ENCODE results near the gene AK4.
"Not testable (repeated sequence)": the region's sequence is repeated elsewhere in the genome, so short reads cannot be mapped to it uniquely, and the experiment has no call there.

AK4 gene

GRCh38 chr1:65148178-65148547 lies at the start of gene AK4:
Gene AK4, plus strand, starts transcription at chr1:65148203. Its CDS starts 205 bp downstream, at chr1:65148408.
- not testable (repeated sequence) for DNase-seq (ENCODE audit: low read depth)

- no peak for DNase-seq (ENCODE audit: low read depth)
These were observed 44.2 kb upstream of the AK4 start for GRCh38 chr1:65103807-65104206.

GRCh38 chr1:65104854-65105534 lies 43.0 kb upstream of the AK4 start:
- DNase-seq (ENCODE audit: low read depth), result no peak

GRCh38 chr1:65105596-65105995 lies 42.4 kb upstream of the AK4 start:
- DNase-seq (ENCODE audit: low read depth), result no peak

- no peak for DNase-seq (ENCODE audit: low read depth)
These were observed 39.9 kb upstream of the AK4 start for GRCh38 chr1:65108025-65108642.

- no peak for DNase-seq (ENCODE audit: low read depth)
These were observed 38.5 kb upstream of the AK4 start for GRCh38 chr1:65109487-65109886.

- no peak for DNase-seq (ENCODE audit: low read depth)
These were observed 35.2 kb upstream of the AK4 start for GRCh38 chr1:65112811-65113210.

- no peak for DNase-seq (ENCODE audit: low read depth)
These were observed 34.7 kb upstream of the AK4 start for GRCh38 chr1:65113298-65113697.

GRCh38 chr1:65114322-65114721 lies 33.7 kb upstream of the AK4 start:
- no peak for DNase-seq (ENCODE audit: low read depth)

- no peak for DNase-seq (ENCODE audit: low read depth)
These were observed 28.1 kb upstream of the AK4 start for GRCh38 chr1:65119951-65120350.

GRCh38 chr1:65129104-65129503 lies 18.9 kb upstream of the AK4 start:
- DNase-seq (ENCODE audit: low read depth), result not testable (repeated sequence)

GRCh38 chr1:65138524-65138923 lies 9.5 kb upstream of the AK4 start:
- DNase-seq (ENCODE audit: low read depth), result no peak

- not testable (repeated sequence) for DNase-seq (ENCODE audit: low read depth)
These were observed 8.2 kb upstream of the AK4 start for GRCh38 chr1:65139793-65140192.

GRCh38 chr1:65141394-65141793 lies 6.6 kb upstream of the AK4 start:
- no peak for DNase-seq (ENCODE audit: low read depth)

- DNase-seq (ENCODE audit: low read depth), result no peak
These were observed 6.1 kb upstream of the AK4 start for GRCh38 chr1:65141918-65142317.

- not testable (repeated sequence) for DNase-seq (ENCODE audit: low read depth)
These were observed 4.8 kb upstream of the AK4 start for GRCh38 chr1:65143112-65143658.

GRCh38 chr1:65146908-65147423 lies 1.0 kb upstream of the AK4 start:
- DNase-seq (ENCODE audit: low read depth), result no peak

GRCh38 chr1:65147424-65148177 lies 402 bp upstream of the AK4 start:
- peak; percentile 2 for DNase-seq (ENCODE audit: low read depth)

GRCh38 chr1:65148548-65149350 lies 746 bp downstream of the AK4 start:
- no peak for DNase-seq (ENCODE audit: low read depth)

- DNase-seq (ENCODE audit: low read depth), result no peak
These were observed 1.5 kb downstream of the AK4 start for GRCh38 chr1:65149351-65150107.

GRCh38 chr1:65150108-65150463 lies 2.1 kb downstream of the AK4 start:
- DNase-seq (ENCODE audit: low read depth), result no peak
